LoVo (cell line): ENCODE measurements around the gene PEX12.
"Not testable (repeated sequence)": the region's sequence is repeated elsewhere in the genome, so short reads cannot be mapped to it uniquely, and the experiment has no call there.

Experiments used
- DNase-seq: peaks from one replicate; pipeline ENCODE4 v3.0.0-alpha.2; 2016; ENCODE audit warnings: low spot score

Gene PEX12

GRCh38 chr17:35578929-35579432 is 610 bp upstream of the PEX12 start:
- DNase-seq, result no peak

DNA sequence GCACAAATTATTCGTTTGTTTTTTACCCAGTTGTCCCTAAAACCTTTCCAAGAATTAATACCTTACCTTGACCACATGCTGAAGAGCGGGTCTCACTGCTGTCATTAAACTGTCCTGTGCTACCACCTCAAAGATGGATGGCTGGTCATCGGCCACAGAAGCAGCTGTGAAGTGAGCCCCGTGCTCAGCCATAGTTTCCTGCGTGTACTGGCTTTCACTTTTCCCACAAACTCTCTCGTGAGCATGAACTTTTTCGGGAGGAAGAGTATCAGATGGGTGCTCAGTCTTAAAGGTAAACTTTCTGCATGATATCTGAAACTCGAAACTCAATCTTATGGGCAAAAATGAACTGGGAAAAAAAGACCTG is 558 bp downstream of the PEX12 start:
- DNase-seq, result peak; percentile 14

- no peak for DNase-seq
Observed at GRCh38 chr17:35575759-35576158, 2.6 kb downstream of the PEX12 start.

DNA sequence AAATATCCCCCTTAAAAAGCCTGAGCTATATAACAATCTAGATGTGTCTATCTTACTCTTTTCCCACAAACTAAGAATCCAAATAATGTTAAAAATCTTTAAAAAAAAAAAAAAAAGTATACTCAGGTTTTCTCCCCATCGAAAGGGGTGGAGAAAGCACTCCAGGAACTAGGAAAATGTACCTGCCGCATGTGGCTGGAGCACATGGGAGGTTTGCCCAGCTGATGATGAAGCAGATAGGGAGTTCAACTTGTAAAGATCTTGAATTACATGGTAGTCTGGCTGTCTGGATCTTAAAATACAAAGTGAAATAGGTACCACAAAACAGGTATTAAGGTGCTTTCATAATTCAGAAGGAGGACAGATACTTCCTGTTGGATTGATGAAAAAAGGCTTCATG is 9.0 kb downstream of the PEX12 start:
- no peak for DNase-seq

- peak; percentile 31 for DNase-seq
Observed at GRCh38 chr17:35568561-35568960, 9.8 kb downstream of the PEX12 start.

DNA sequence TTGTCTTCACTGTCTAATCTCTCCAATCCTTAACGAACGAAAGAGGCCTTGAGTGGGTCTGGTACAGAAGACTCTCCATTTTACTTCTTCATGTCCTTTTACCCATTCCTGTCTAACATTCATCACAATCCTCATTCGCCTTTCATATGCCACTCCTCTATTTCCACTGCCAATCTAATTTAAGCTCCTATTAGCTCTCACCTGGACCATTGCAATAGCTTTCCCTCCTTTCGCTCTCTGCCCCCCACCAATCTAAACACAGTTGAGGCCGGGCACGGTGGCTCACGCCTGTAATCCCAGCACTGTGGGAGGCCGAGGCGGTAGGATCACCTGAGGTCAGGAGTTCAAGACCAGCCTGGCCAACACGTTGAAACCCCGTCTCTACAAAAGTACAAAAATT is 11.4 kb downstream of the PEX12 start:
- DNase-seq, result no peak

- DNase-seq, result not testable (repeated sequence)
Observed at GRCh38 chr17:35563181-35563580, 15.2 kb downstream of the PEX12 start.

GRCh38 chr17:35560703-35561102 is 17.7 kb downstream of the PEX12 start, which contains the start of gene SLFN14:
SLFN14 (minus strand) TSS chr17:35560819; CDS start chr17:35558062, 2,757 bp downstream.
- DNase-seq, result no peak

- DNase-seq, result no peak
Observed at GRCh38 chr17:35559495-35560210, 18.7 kb downstream of the PEX12 start.

GRCh38 chr17:35557353-35557752 is 21.0 kb downstream of the PEX12 start:
- DNase-seq, result no peak

DNA sequence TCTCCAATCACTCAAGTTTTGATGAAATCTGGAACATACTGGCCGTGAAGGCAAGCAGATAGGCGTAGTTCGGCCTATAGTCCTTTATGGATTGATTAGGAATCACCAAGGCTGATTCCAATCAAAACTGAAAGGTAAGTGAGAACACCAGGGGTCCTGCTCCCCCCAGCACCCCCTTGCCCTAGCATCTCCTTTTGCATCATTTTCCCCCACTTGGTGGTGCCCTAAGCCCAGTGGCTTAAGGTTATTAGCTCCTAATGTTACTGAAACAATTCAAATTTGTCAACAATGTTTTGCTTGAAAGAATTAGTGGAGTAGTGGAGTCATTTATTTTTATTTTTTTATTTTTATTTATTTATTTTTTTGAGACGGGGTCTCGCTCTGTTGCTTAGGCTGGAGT is 22.7 kb downstream of the PEX12 start:
- no peak for DNase-seq

GRCh38 chr17:35554668-35555067 is 23.7 kb downstream of the PEX12 start:
- no peak for DNase-seq

DNA sequence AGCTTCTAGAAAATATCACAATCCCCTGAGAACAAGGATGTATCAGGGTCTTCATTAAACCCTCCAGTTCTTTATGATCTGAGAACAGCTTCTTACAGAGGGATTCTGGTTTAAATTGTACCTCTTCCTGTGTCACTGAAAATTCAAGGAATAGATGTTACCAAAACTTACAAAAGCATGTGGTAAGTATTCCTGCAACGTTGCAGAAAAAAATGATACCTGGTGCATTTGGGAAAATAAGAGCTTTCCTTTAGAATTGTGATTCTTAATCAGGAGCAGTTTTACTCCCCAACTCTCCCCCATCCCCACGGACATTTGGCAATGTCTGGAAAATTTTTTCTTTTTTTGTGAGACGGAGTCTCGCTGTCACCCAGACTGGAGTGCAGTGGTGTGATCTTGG is 25.1 kb downstream of the PEX12 start:
- no peak for DNase-seq

DNA sequence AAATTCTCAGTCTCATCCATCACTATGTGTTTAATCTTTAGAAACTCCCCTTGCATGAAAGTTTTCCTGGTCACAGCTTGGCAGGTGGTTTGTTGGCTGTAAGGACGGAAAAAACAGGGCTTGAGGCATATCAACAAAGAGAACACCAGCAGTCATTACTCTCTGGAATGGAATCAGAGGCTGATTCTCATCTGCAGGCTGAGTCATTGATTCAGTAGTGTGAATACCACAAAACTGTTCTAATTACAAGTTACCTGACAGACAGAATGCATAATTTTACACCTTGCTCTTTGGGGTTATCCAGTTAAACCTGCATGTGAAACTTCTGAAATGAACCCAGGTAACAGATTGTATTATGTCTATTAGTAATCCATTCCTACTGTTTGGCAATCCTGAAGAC is 29.4 kb downstream of the PEX12 start:
- DNase-seq, result no peak

- no peak for DNase-seq
Observed at GRCh38 chr17:35548208-35548810, 30.1 kb downstream of the PEX12 start.

DNA sequence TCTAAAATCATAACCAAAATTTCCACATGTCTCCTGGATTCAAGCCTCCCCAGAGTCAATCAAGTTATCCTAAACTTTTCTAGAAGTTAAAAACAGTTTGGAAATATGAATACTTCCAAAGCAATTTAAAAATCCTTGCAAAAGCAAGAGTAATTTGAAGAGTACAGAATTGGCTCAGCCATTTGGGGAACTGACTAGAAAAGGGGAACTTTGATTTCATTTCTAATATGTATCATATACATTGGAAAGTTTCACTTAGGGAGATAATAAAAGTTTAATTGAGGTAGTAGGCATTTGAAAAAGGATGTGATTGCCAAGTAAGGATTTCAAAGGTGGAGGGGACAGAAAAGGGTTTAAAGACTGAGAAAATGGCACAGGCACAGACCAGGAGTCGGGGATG is 31.9 kb downstream of the PEX12 start:
- no peak for DNase-seq

DNA sequence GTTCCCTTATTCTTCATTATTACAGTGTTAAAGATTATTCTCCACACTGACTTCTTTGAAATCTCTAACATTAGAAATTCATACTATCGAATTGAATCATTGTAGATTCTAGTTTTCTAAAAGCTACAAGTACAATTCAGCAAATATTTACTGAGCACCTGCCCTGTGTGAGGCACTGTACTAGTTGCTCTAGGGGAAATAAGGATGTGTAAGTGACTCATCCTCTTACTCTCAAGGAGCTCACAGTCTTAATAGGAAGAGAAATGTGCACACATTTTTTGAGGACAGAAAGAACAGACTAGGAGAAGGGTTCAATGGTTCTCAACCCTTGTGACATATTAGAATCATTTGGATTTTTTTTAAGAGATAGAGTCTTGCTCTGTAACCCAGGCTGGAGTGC is 33.2 kb downstream of the PEX12 start:
- DNase-seq, result no peak

DNA sequence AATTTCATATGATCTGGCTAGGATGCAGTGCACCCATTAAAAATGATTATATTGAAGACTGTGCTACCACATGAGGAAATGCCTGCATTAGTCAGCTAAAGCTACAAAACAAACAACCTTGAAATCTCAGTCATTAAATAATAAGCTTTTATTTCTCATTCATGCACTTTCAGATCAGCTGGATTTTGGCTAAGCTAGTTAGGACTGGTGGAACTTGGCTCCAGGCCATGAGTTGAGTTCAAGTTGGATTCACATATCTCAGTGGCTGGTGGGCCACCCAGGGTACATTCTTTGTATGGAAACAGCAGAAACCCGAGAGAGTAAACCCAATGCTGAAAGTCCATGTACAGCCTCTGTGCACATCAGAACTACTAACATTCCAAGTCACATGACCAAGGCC is 34.5 kb downstream of the PEX12 start:
- DNase-seq, result no peak

GRCh38 chr17:35542990-35543389 is 35.4 kb downstream of the PEX12 start:
- DNase-seq, result no peak

GRCh38 chr17:35541434-35541833 is 36.9 kb downstream of the PEX12 start:
- peak; percentile 5 for DNase-seq

DNA sequence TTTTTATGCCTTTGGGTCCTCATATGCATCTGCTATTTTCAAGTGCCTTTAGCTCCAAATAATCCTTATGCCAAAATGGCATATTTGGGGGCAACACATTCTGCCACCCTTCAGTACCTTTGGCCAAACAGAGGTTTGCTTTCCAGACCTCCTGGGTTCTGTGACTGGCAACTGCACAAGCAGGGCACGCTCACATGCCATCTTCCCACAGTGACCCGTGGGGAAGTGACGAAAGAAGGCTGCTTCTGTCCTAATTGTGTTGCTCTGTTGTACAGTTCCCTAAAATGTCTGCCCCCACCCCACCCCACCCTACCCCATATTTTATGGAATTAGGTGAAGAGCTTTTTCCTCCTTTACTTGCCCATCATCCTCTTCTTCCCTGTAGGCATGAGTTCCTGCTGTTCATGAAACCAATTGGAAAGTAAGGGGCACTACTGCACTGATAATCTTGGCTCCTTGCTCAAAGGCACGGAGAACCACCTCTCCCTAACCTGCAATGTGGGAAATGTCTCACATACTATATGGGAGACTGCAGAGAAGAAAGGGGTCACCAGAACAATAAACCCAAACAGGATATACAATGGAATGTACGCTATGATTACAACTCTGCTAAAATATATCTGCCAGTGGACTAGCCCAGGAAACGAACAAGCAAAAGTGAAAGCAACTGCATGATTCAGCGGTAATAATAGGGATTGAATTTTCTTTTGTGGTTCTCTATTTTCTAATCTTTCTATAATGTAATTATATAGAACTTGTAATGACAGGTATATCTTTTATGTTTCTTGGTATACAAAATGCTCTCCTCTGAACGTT is 37.6 kb downstream of the PEX12 start:
- DNase-seq, result peak; percentile 37

DNA sequence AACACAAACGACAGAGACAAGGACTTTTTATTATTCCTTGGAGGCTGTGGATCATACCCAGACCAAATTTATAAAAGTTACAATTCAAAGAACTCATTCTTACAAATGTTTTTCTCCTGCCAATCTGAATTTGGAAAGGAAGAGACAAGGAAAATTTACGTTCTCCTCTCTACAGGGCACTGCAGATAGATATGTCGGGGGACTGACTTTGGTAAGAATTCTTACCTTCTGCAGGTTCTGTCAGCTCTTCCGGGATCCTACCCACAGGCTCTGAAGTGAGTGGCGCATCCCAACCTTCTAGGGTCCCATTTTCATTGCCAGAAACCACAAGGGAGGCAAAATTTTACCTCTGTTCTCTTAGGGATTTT is 38.7 kb downstream of the PEX12 start:
- DNase-seq, result no peak

DNA sequence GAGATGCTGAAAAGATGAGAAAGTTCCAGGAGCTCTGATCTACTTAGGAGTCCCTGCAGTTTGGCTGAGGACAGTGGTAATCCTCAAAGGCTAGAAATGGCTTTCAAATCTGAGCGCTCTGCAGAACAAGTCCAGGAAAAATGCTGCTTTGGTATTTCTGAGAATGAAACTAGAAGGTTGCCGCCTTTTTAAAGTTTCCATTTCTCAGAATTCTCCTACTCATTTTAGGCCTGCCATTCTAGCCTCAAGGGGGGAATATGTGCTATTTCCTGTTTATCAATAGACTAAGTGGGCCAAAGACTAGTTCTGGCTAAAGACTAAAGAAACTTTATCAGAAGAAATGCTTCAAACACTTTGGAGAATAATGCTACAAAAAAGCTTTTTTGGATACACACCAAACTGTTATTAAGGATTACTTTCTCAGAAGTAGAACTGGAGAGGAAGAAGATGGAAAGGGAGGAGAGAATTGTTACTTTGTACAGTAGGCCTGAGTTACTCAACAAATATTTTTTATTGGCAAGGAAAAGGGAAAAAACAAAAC is 40.7 kb downstream of the PEX12 start, which contains the start of gene SLFN12L:
Gene SLFN12L, minus strand, starts transcription at position 78 of the 541 bp plus-strand sequence. CDS start 15,314 bp downstream, outside the sequence.
- DNase-seq, result no peak
